Endothelial cell of umbilical vein (primary cell): Measurements from ENCODE around the gene ASB2. TPM values are rescaled to one million over a fixed set of nuclear protein-coding genes. Genes with fewer than 3 reads are reported as not detected.

Source experiments
- BruUV-seq: library from RNA; stranded (reverse); fragments of 400-500 nt; replicated peaks from 2 replicates; lab custom pipeline; 2021; lab: Mats Ljungman, UMichigan
- CTCF ChIA-PET: fragments of 300-600, 350-600 bp; sonication (Branson Sonifier 250); formaldehyde crosslinking; loops from one replicate; lab custom pipeline; 2021; ENCODE audit warnings: antibody characterized with exemption, inconsistent platforms; lab: Charles Lee
- POLR2A ChIA-PET: fragments of 300-600, 350-600 bp; sonication (Branson Sonifier 250); formaldehyde crosslinking; loops from one replicate; lab custom pipeline; 2021; ENCODE audit warnings: antibody characterized with exemption, inconsistent platforms; lab: Charles Lee
- DNase-seq: peaks from one replicate; pipeline ENCODE4 v3.0.0-alpha.2; 2011; ENCODE audit warnings: low read depth, low spot score
- FAIRE-seq: peaks from 2 replicates; lab custom pipeline; 2011; peaks lifted over from hg19 to GRCh38; lab: Jason Lieb, UNC
- H2AFZ ChIP-seq: 2 replicates; pipeline ENCODE4 v1.6.0; 2012; ENCODE audit warnings: low read depth, low read length, control low read depth, inconsistent platforms
- H3K27ac ChIP-seq: 2 replicates; pipeline ENCODE4 v1.5.1; 2011; ENCODE audit warnings: low read depth, mild to moderate bottlenecking, control low read depth, low read length, moderate library complexity; ENCODE audit not compliant: insufficient read depth
- H3K27me3 ChIP-seq, 2 experiments: 2 replicates each; pipeline versions ENCODE4 v1.6.0 to v1.6.1; 2011; ENCODE audit warnings: low read length in 2 of 2, mixed read lengths in 1 of 2; ENCODE audit not compliant: control insufficient read depth in 2 of 2, insufficient read depth in 2 of 2
- H3K36me3 ChIP-seq, 2 experiments: 2 replicates in 1 of 2; 3 replicates in 1 of 2; pipeline ENCODE4 v1.5.1; 2011; ENCODE audit warnings: low read length in 2 of 2, mild to moderate bottlenecking in 1 of 2, moderate library complexity in 1 of 2; ENCODE audit not compliant: control insufficient read depth in 2 of 2, insufficient read depth in 2 of 2; ENCODE audit errors: extremely low read depth in 1 of 2
- H3K4me1 ChIP-seq: 3 replicates; pipeline ENCODE4 v1.5.1; 2011; ENCODE audit warnings: mild to moderate bottlenecking, low read length; ENCODE audit not compliant: control insufficient read depth, insufficient read depth; ENCODE audit errors: extremely low read depth
- H3K4me2 ChIP-seq: 2 replicates; pipeline ENCODE4 v1.6.1; 2011; ENCODE audit warnings: low read length, control low read depth, mixed read lengths; ENCODE audit not compliant: insufficient read depth
- H3K4me3 ChIP-seq, 3 experiments: fragments of 200-600 bp in 1 of 3; sonication (generic), shearing (Covaris generic) in 1 of 3; replicated peaks in 1 of 3; 2 replicates each; pipeline ENCODE4 v1.5.1; 2011 to 2016; ENCODE audit warnings: control low read depth in 3 of 3, low read length in 3 of 3, mild to moderate bottlenecking in 2 of 3, inconsistent platforms in 1 of 3, low read depth in 1 of 3, moderate library complexity in 1 of 3; ENCODE audit not compliant: insufficient read depth in 1 of 3
- H3K79me2 ChIP-seq: 2 replicates; pipeline ENCODE4 v1.6.0; 2012; ENCODE audit warnings: low read length, inconsistent platforms; ENCODE audit not compliant: control insufficient read depth, insufficient read depth
- H3K9ac ChIP-seq: replicated peaks from 2 replicates; pipeline ENCODE3; 2011; ENCODE audit warnings: low read length, control low read depth; ENCODE audit not compliant: insufficient read depth; ENCODE audit errors: extremely low read depth
- H3K9me1 ChIP-seq: replicated peaks from 3 replicates; pipeline ENCODE4 v1.6.0; 2011; ENCODE audit warnings: mild to moderate bottlenecking, low read length; ENCODE audit not compliant: control insufficient read depth, insufficient read depth; ENCODE audit errors: extremely low read depth
- H3K9me3 ChIP-seq: replicated peaks from 2 replicates; pipeline ENCODE4 v1.5.1; 2012; ENCODE audit warnings: low read length, inconsistent platforms; ENCODE audit not compliant: control insufficient read depth, insufficient read depth
- H4K20me1 ChIP-seq: replicated peaks from 2 replicates; pipeline ENCODE3; 2011; ENCODE audit warnings: mild to moderate bottlenecking, low read length; ENCODE audit not compliant: control insufficient read depth, insufficient read depth; ENCODE audit errors: extremely low read depth
- CTCF ChIP-seq, 2 donors: IDR thresholded peaks; 1 replicate in 1 of 2; 2 replicates in 1 of 2; pipeline ENCODE4 v1.5.1; 2011; ENCODE audit warnings: low read length in 2 of 2, mild to moderate bottlenecking in 2 of 2, moderate library complexity in 2 of 2, control low read depth in 1 of 2, inconsistent platforms in 1 of 2, low read depth in 1 of 2; ENCODE audit not compliant: insufficient read depth in 1 of 2; ENCODE audit errors: extremely low read depth in 1 of 2
- EZH2 ChIP-seq: IDR thresholded peaks from 2 replicates; pipeline ENCODE4 v1.6.1; 2012; ENCODE audit warnings: borderline replicate concordance, low read depth, mild to moderate bottlenecking, moderate library complexity, low read length, inconsistent platforms; ENCODE audit not compliant: severe bottlenecking
- GATA2 ChIP-seq: IDR thresholded peaks from 2 replicates; pipeline ENCODE4 v1.7.0; 2011; ENCODE audit warnings: low read depth, mild to moderate bottlenecking, moderate library complexity, mixed read lengths, low read length; ENCODE audit not compliant: insufficient read length, insufficient read depth
- MAX ChIP-seq: IDR thresholded peaks from 2 replicates; pipeline ENCODE4 v1.6.1; 2011; ENCODE audit not compliant: insufficient read depth, insufficient read length
- MYC ChIP-seq: IDR thresholded peaks from one replicate; pipeline ENCODE4 v1.6.1; 2011; ENCODE audit warnings: mild to moderate bottlenecking, low read depth, low read length
- POLR2A ChIP-seq: IDR thresholded peaks from 2 replicates; pipeline ENCODE4 v1.6.1; 2012; ENCODE audit warnings: low read depth, mild to moderate bottlenecking, control low read depth, low read length
- dilution Hi-C: fragments of 300-500 bp; cut with MboI; formaldehyde crosslinking; loops from one replicate; pipeline ENCODE4 v1.15.0; 2019; ENCODE audit warnings: low sequenced_read_pairs; ENCODE audit not compliant: extremely low pct_ligation_motif_present
- intact Hi-C: fragments of 100-400 bp; cut with micrococcal nuclease; formaldehyde crosslinking; loops from one replicate; pipeline ENCODE4 v1.10.0; 2022
- polyA plus RNA-seq, 4 experiments: library from polyadenylated mRNA; depleted of rRNA in 3 of 4; stranded (reverse) in 3 of 4; unstranded in 1 of 4; fragments of >200 nt; gene quantifications; 2 replicates each; pipeline versions ENCODE4 v1.2.1 to v1.2.3, GENCODE V29; 2011 to 2012; ENCODE audit warnings: missing spikeins in 1 of 4
- total RNA-seq: library from RNA; stranded (reverse); gene quantifications from 2 replicates; pipeline ENCODE4 v1.2.3, GENCODE V29; 2021

Gene ASB2
- total and polyA plus RNA-seq, 2 donors (not counting 3 experiments of a cell fraction or from before 2014, with no cell fraction given) = not detected

GRCh38 chr14:93970585-93970964, 5.8 kb downstream of the ASB2 start:
- TF ChIP-seq MYC (no peak), MAX (no peak), EZH2 (no peak), POLR2A (no peak), CTCF (IDR thresholded peaks at IDR 0.05; ENCODE audit: extremely low read depth in 1 of 2, insufficient read depth in 1 of 2, low read depth in 1 of 2, low read length in 2 of 2) (no peak), GATA2 (no peak)
- no peaks in the 10 kb centered on the region for H3K79me2 ChIP-seq
- H3K9me3 ChIP-seq = no peaks in the 10 kb centered on the region
- dilution Hi-C loops = no loop called here
- intact Hi-C loops = no loop called here
- no TSS peak for BruUV-seq
- FAIRE-seq = no peak
- H3K4me2 ChIP-seq = no peak overlapping the region
- H3K27ac ChIP-seq = no peak overlapping the region
- H3K4me3 ChIP-seq = no peak overlapping the region
- no peak overlapping the region for H3K9ac ChIP-seq
- no peak for DNase-seq
- H3K36me3 ChIP-seq = no peaks in the 10 kb centered on the region
- POLR2A ChIA-PET = no interaction called here
- no peaks in the 10 kb centered on the region for H3K9me1 ChIP-seq
- no peaks in the 10 kb centered on the region for H3K4me1 ChIP-seq
- CTCF ChIA-PET = interaction anchor here (0.5 to 8.6 kb wide), 6 partner anchors 22 to 1011 kb away, joined by 3 to 116 read pairs (median 3); no protein-coding TSS in a partner anchor
- H4K20me1 ChIP-seq = no peaks in the 10 kb centered on the region
- no peaks in the 10 kb centered on the region for H3K27me3 ChIP-seq
- H2AFZ ChIP-seq = no peak overlapping the region
